GM12892 (cell line): Measurements from ENCODE around the gene PLA2G4E.

Experiments
- POLR2AphosphoS5 ChIP-seq: IDR thresholded peaks from 2 replicates; pipeline ENCODE4 v1.6.1; 2011; ENCODE audit warnings: low read depth, low read length, control low read depth
- TAF1 ChIP-seq: IDR thresholded peaks from 2 replicates; pipeline ENCODE4 v1.6.1; 2011; ENCODE audit warnings: low read depth, mild to moderate bottlenecking, control low read depth, low read length, borderline replicate concordance

DNA sequence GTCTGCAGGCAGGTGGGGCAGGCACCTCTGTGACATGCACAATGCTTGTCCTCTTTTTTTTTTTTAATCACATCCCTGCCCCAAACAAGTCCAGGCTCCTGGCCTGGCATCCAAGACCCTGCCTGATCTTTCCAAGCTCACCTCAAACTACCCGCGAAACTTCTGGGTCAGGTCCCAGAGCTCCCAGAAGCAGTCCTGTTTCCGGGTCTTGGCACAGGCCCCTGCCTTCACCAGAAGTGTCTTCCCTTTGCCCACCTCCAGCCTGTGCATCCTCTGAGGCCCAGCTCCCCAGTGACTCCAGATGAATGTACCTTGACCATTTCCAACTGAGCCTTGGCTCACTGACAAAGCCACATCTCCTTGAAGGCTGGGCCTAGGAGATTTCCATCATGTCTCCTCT is 23.0 kb downstream of the PLA2G4E start:
- no peak for TF ChIP-seq POLR2AphosphoS5
- TF ChIP-seq TAF1, result no peak
